Measurements from ENCODE around the gene PRKCZ.

DNA sequence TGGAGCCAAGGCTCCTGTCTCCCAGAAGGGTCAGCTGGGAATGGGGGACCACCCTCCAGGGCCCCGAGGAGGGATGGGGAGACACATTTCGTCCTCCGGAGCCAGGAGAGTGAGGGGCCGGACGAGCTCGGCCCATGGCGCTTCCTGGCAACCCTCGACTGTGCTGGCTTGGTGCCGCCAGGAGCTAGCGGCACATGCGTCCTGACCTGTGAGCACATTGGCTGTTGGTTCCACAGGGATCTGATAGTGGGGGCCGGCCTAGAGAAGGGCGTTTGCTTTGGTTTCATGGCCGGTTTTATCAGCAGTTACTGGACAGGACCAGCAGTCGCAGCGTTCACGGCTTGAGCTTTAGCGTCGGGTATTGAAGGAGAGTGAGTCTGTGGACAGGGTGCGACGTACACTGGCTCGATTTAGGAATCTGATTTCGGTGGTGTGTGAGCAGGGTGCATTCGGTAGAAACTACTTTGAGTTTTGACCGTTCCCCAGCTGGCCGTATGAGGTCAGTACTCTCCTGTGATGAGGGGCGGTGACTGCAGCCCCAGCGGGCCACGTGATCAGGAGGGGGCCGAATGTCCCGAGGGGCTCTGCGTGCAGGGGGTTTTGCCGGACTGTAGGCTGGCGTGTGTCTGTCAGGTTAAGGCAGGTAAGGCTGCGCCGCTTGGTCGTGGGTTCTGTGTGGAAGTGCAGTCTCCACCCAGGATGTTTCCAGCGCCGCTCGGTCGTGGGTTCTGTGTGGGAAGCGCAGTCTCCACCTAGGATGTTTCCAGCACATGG, 125.7 kb downstream of the PRKCZ start:
- TF ChIP-seq, protein P1, sequence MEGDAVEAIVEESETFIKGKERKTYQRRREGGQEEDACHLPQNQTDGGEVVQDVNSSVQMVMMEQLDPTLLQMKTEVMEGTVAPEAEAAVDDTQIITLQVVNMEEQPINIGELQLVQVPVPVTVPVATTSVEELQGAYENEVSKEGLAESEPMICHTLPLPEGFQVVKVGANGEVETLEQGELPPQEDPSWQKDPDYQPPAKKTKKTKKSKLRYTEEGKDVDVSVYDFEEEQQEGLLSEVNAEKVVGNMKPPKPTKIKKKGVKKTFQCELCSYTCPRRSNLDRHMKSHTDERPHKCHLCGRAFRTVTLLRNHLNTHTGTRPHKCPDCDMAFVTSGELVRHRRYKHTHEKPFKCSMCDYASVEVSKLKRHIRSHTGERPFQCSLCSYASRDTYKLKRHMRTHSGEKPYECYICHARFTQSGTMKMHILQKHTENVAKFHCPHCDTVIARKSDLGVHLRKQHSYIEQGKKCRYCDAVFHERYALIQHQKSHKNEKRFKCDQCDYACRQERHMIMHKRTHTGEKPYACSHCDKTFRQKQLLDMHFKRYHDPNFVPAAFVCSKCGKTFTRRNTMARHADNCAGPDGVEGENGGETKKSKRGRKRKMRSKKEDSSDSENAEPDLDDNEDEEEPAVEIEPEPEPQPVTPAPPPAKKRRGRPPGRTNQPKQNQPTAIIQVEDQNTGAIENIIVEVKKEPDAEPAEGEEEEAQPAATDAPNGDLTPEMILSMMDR (IDR thresholded peaks at IDR 0.05): no peak
- TF ChIP-seq ZFX (IDR thresholded peaks at IDR 0.05; ENCODE audit: borderline replicate concordance): no peak
